ENCODE results near the gene NRAS.

Gene NRAS

GRCh38 chr1:114668784-114669561, 47.6 kb downstream of the NRAS start:
- peak overlapping the region; percentile 70 for H3K4me3 ChIP-seq (ENCODE audit: low read depth, low read length)
- no peak for TF ChIP-seq CTCF (IDR thresholded peaks at IDR 0.05; ENCODE audit: low read depth, low read length)

GRCh38 chr1:114668373-114668772, 48.2 kb downstream of the NRAS start:
- no peak overlapping the region for H3K4me3 ChIP-seq (ENCODE audit: low read depth, low read length)
- no peak for TF ChIP-seq CTCF (IDR thresholded peaks at IDR 0.05; ENCODE audit: low read depth, low read length)

DNA sequence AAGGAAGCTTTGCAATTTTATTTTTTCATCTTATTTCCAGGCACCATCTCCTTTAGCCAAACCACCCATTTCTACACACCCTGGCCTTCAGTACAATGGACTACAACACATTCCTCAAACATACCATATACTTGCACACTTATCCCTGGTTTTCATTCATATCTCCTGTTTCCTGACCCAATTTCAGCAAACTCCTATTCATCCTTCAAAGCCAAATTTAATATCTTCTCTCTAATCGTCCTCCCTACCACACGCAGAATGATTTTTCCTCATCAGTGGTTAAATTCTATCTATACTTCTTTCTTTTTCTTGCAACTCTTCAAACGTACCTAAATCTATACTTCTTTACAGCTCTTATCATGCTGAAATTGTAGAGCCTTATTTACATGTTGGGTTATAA, 49.6 kb downstream of the NRAS start:
- H3K4me3 ChIP-seq (ENCODE audit: low read depth, low read length), result no peak overlapping the region
- no peak for TF ChIP-seq CTCF (IDR thresholded peaks at IDR 0.05; ENCODE audit: low read depth, low read length)

DNA sequence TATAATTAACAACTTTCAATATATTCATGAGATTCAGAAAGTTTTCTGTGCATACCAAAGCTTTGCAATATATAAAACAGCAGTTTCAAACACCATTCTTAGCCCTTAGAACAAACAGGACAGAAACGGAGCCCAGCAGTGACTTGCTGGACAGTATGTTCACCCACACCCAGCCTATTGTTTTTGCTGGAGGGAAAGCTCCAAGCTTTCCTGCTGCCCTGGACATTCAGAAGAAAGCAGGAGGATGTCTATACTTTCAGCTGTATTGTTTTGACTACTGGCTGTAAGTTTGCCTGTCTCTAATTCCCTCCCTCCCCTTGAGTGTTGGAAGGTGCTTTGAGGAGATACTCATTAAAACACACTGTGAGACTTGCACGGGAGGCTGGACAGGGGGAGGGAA, 56.3 kb downstream of the NRAS start:
- H3K4me3 ChIP-seq (ENCODE audit: low read depth, low read length), result no peak overlapping the region
- TF ChIP-seq CTCF (IDR thresholded peaks at IDR 0.05; ENCODE audit: low read depth, low read length), result no peak

Data from WI38 (cell line).